Right lobe of liver (tissue), 4 donors: ENCODE results near the gene GATAD2B.

Source experiments
- POLR2A ChIP-seq: fragments of 450-650 bp; IDR thresholded peaks from one replicate; pipeline ENCODE4 v1.6.1; 2017; ENCODE audit warnings: antibody characterized with exemption, mild to moderate bottlenecking
- TF ChIP-seq, protein P1 (sequence below), 4 donors: fragments of 200-600 bp in 3 of 4; fragments of 450-650 bp in 1 of 4; IDR thresholded peaks; one replicate each; pipeline versions ENCODE4 v1.5.1 to v1.8.0; 2016 to 2022; ENCODE audit warnings: antibody characterized with exemption in 4 of 4, mild to moderate bottlenecking in 2 of 4
- donor health status: DM: no; HTN: no; CAD: no.
- donor health status: DM: no; HTN: no; CAD: no.
- donor health status: DM: no; HTN: yes; CAD: no.

DNA sequence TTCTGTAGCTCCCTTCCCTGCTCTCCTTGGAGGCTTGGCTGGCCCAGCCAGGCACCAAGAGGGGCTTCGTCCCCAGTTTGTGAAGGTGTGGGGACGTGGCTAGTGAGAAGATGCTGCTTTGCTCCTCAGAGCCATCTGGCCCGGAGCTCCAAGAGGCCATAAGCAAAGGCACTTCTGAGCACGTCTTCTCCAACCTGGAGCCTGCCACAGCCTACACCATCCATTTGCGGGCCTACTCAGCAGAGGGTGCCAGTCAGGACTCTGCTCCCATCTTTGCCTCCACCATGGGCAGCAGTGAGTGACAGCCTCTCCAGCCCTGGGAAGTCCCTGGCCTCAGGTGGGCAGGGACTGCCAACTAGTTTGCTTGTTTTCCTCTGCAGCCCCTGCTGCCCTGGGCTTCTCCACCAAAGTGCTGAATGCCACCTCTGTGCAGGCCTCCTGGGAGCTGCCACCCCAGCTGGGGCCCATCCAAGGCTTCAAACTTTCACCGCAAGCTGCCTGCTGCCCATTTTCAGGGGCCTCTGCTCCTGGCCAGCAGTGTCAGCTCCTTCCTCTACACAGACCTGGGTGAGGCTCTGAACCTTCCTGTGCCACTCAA is 121.6 kb downstream of the GATAD2B start:
- TF ChIP-seq POLR2A: no peak
- TF ChIP-seq, protein P1, sequence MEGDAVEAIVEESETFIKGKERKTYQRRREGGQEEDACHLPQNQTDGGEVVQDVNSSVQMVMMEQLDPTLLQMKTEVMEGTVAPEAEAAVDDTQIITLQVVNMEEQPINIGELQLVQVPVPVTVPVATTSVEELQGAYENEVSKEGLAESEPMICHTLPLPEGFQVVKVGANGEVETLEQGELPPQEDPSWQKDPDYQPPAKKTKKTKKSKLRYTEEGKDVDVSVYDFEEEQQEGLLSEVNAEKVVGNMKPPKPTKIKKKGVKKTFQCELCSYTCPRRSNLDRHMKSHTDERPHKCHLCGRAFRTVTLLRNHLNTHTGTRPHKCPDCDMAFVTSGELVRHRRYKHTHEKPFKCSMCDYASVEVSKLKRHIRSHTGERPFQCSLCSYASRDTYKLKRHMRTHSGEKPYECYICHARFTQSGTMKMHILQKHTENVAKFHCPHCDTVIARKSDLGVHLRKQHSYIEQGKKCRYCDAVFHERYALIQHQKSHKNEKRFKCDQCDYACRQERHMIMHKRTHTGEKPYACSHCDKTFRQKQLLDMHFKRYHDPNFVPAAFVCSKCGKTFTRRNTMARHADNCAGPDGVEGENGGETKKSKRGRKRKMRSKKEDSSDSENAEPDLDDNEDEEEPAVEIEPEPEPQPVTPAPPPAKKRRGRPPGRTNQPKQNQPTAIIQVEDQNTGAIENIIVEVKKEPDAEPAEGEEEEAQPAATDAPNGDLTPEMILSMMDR (IDR thresholded peaks at IDR 0.05): no peak
